CD4-positive, CD25-positive, alpha-beta regulatory T cell (primary cell): ENCODE measurements around the gene ATIC. TPM values are rescaled to one million over a fixed set of nuclear protein-coding genes. Genes with fewer than 3 reads are reported as not detected.
A peak's percentile ranks its signal among the peaks of the same experiment; 100 is the strongest.

Experiments used
- ATAC-seq, 2 donors: fragments of 150-1000 bp; cut with Tn5 transposase; one replicate each; pipeline ENCODE4 v1.10.0; 2021; ENCODE audit warnings: low read depth in 2 of 2, moderate number of reproducible peaks in 2 of 2, moderate library complexity in 1 of 2
- DNase-seq, 3 donors: peaks; one replicate each; pipeline versions ENCODE4 v3.0.0 to v3.0.0-alpha.2; 2012 to 2022; ENCODE audit warnings: mixed read lengths in 1 of 3
- H3K27ac ChIP-seq: one replicate; pipeline ENCODE4 v1.7.0; 2013; ENCODE audit warnings: mild to moderate bottlenecking, low read length; ENCODE audit not compliant: insufficient read depth, poor library complexity, severe bottlenecking
- H3K27me3 ChIP-seq: one replicate; pipeline ENCODE4 v1.7.0; 2013; ENCODE audit warnings: low read length; ENCODE audit not compliant: control insufficient read depth, insufficient read depth
- H3K36me3 ChIP-seq: one replicate; pipeline ENCODE4 v1.7.0; 2013; ENCODE audit warnings: mild to moderate bottlenecking, low read length, moderate library complexity; ENCODE audit not compliant: control insufficient read depth, insufficient read depth
- H3K4me1 ChIP-seq: 2 replicates; pipeline ENCODE4 v1.7.0; 2013; ENCODE audit warnings: mild to moderate bottlenecking, low read length; ENCODE audit not compliant: insufficient read depth, control insufficient read depth, poor library complexity, severe bottlenecking
- H3K4me3 ChIP-seq: one replicate; pipeline ENCODE4 v1.7.0; 2013; ENCODE audit warnings: low read depth, mild to moderate bottlenecking, low read length, moderate library complexity
- H3K9me3 ChIP-seq, 2 experiments: 1 replicate in 1 of 2; 2 replicates in 1 of 2; pipeline ENCODE4 v1.7.0; 2013; ENCODE audit warnings: low read length in 2 of 2, mild to moderate bottlenecking in 1 of 2, moderate library complexity in 1 of 2; ENCODE audit not compliant: control insufficient read depth in 2 of 2
- H3K27ac Mint-ChIP-seq, 3 donors: one replicate each; pipeline ENCODE4 v1.8.0; 2020 to 2022; ENCODE audit warnings: mild to moderate bottlenecking in 3 of 3, mixed read lengths in 3 of 3, moderate library complexity in 2 of 3
- H3K27me3 Mint-ChIP-seq: one replicate; pipeline ENCODE4 v1.8.0; 2022; ENCODE audit warnings: mild to moderate bottlenecking, mixed read lengths
- H3K36me3 Mint-ChIP-seq: one replicate; pipeline ENCODE4 v1.8.0; 2020; ENCODE audit warnings: mixed read lengths
- H3K4me1 Mint-ChIP-seq, 4 donors: one replicate each; pipeline ENCODE4 v1.8.0; 2020 to 2022; ENCODE audit warnings: mixed read lengths in 4 of 4, mild to moderate bottlenecking in 1 of 4
- H3K4me3 Mint-ChIP-seq, 4 donors: one replicate each; pipeline ENCODE4 v1.8.0; 2020 to 2022; ENCODE audit warnings: mild to moderate bottlenecking in 4 of 4, mixed read lengths in 4 of 4, moderate library complexity in 3 of 4
- H3K9me3 Mint-ChIP-seq, 7 donors: one replicate each; pipeline ENCODE4 v1.8.0; 2020 to 2022; ENCODE audit warnings: mixed read lengths in 7 of 7, mild to moderate bottlenecking in 3 of 7, moderate library complexity in 2 of 7
- polyA plus RNA-seq, 4 donors: library from polyadenylated mRNA; unstranded; fragments of 300-500 nt; fragmentation: Illumina TruSeq; gene quantifications; one replicate each; pipeline ENCODE4 v1.2.3, GENCODE V29; 2021
- total RNA-seq: library from RNA; stranded (reverse); gene quantifications from one replicate; pipeline ENCODE4 v1.2.3, GENCODE V29; 2022

ATIC gene
- total and polyA plus RNA-seq, 5 donors from 2014 or later, result 48.8 to 165 (median 142) TPM

DNA sequence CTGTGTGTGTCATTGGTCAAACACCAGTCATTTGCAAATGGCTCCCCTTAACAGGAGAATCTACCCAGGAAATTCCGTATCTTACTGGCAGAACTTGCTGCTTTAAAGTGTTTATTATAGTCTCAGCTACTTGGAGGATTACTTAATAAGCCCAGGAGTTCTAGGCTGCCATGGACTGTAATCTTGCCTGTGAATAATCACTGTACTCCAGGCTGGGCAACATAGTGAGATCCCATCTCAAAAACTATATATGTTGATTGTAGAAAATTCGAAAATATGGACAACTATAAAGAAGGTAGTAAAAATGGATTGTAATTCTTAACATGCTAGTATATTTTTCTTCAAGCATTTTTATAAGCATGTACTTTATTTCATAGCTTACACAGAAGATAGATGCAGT, 4.5 kb downstream of the ATIC start:
- no peak for ATAC-seq
- H3K4me1 Mint-ChIP-seq, result peaks cover 32 to 69% (median 40%) of the 10 kb centered on the region in 4 donors
- peaks cover 0 to 1% (median 0%) of the 10 kb centered on the region in 7 donors for H3K9me3 Mint-ChIP-seq
- peaks cover 35% of the 10 kb centered on the region for H3K36me3 ChIP-seq
- H3K27me3 ChIP-seq, result no peaks in the 10 kb centered on the region
- H3K4me3 Mint-ChIP-seq, result peak overlapping the region in 3 of 4 donors; percentile 44 to 62 (median 53)
- no peak overlapping the region for H3K4me3 ChIP-seq
- peaks cover 13% of the 10 kb centered on the region for H3K4me1 ChIP-seq
- peaks cover 47% of the 10 kb centered on the region for H3K36me3 Mint-ChIP-seq
- no peaks in the 10 kb centered on the region for H3K27me3 Mint-ChIP-seq
- no peak overlapping the region for H3K27ac ChIP-seq
- DNase-seq, result no peak
- peak overlapping the region in 1 of 3 donors; percentile 41 for H3K27ac Mint-ChIP-seq
- H3K9me3 ChIP-seq, result no peaks in the 10 kb centered on the region

DNA sequence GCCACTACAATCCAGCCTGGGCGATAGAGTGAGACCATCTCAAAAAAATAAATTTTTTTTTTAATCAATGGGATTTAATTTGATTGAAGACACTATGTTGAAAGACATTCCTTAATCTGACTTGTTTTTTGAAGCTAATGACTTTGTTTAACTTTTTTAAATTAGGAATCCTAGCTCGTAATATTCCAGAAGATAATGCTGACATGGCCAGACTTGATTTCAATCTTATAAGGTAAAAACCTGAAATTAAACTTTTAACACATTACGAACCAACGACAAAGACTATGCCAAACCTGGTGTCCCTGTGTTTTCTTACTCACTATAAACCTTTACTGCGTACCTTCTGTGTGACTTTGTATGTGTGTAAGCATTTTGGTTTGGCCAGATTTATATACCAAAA, 7.6 kb downstream of the ATIC start:
- Histone ChIP-seq H3K9me3 (no peaks in the 10 kb centered on the region), H3K4me1 (no peaks in the 10 kb centered on the region), H3K27me3 (no peaks in the 10 kb centered on the region), H3K36me3 (peaks cover 42% of the 10 kb centered on the region), H3K4me3 (no peak overlapping the region), H3K27ac (no peak overlapping the region)
- Mint-ChIP-seq H3K36me3 (peaks cover 48% of the 10 kb centered on the region), H3K4me3 (no peak overlapping the region), H3K27me3 (no peaks in the 10 kb centered on the region), H3K4me1 (peaks cover 19 to 59% (median 35%) of the 10 kb centered on the region in 4 donors), H3K27ac (no peak overlapping the region), H3K9me3 (peaks cover 0 to 1% (median 0%) of the 10 kb centered on the region in 7 donors)
- DNase-seq (no peak), ATAC-seq (no peak)

DNA sequence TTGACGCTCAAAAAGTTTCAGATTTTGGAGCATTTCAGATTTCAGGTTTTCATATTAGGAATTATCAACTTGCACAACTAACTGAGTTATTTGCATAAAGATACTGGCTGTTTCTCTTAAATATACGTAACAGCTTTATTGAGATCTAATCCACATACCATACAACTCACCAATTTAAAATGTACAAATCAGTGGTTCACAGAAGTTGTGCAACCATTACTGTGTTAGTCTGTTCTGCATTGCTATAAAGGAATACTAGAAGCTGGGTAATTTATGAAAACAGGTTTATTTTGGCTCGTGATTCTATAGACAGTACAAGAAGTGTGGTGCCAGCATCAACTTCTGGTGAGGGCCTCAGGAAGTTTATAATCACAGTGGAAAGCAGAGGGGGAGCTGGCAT, 8.2 kb downstream of the ATIC start:
- Mint-ChIP-seq H3K4me1 (peaks cover 13 to 53% (median 32%) of the 10 kb centered on the region in 4 donors), H3K4me3 (no peak overlapping the region), H3K27me3 (no peaks in the 10 kb centered on the region), H3K36me3 (peaks cover 45% of the 10 kb centered on the region), H3K9me3 (peaks cover 0 to 1% (median 0%) of the 10 kb centered on the region in 7 donors), H3K27ac (peak overlapping the region; percentile 67 to 76 (median 73))
- DNase-seq (no peak), ATAC-seq (no peak)
- Histone ChIP-seq H3K4me3 (no peak overlapping the region), H3K4me1 (no peaks in the 10 kb centered on the region), H3K9me3 (no peaks in the 10 kb centered on the region), H3K27me3 (no peaks in the 10 kb centered on the region), H3K36me3 (peaks cover 45% of the 10 kb centered on the region), H3K27ac (no peak overlapping the region)

DNA sequence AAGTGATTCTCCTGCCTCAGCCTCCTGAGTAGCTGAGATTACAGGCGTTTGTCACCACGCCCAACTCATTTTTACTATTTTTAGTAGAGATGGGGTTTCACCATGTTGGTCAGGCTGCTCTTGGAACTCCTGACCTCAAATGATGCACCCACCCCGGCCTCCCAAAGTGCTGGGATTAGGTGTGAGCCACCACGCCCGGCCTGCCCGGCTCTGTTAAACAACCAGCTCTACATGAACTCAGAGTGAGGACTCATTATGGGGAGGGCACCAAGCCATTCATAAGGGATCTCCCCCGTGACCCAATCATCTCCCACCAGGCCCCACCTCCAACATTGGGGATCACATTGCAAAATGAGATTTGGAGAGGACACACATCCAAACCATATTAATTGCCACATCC, 8.8 kb downstream of the ATIC start:
- Mint-ChIP-seq H3K4me3 (peak overlapping the region in 1 of 4 donors; percentile 36), H3K4me1 (peaks cover 12 to 47% (median 32%) of the 10 kb centered on the region in 4 donors), H3K9me3 (peaks cover 0 to 1% (median 0%) of the 10 kb centered on the region in 7 donors), H3K27ac (peak overlapping the region in 2 of 3 donors; percentile 44 to 76), H3K36me3 (peaks cover 45% of the 10 kb centered on the region), H3K27me3 (no peaks in the 10 kb centered on the region)
- ATAC-seq (no peak), DNase-seq (no peak)
- Histone ChIP-seq H3K27me3 (no peaks in the 10 kb centered on the region), H3K4me1 (no peaks in the 10 kb centered on the region), H3K36me3 (peaks cover 48% of the 10 kb centered on the region), H3K4me3 (no peak overlapping the region), H3K9me3 (no peaks in the 10 kb centered on the region), H3K27ac (no peak overlapping the region)

DNA sequence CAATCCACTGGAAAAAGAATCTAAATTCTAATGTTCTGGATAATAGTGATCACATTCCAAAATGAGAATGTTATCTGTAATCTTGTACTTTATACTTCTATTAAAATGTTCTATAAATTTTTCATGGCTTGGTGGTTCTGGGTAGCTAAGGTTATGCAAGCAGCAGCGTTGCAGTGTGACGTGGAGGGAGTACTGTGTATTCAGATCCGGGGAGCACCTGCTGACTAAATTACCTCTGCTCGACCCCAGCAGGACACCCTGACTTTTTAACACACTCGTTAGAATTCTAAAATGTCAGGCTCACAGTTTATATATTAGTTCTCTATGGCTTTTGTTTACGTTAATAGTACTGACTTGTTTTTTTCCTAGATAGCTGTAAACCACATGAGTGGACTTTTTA, 13.0 kb downstream of the ATIC start:
- no peaks in the 10 kb centered on the region for H3K27me3 Mint-ChIP-seq
- no peaks in the 10 kb centered on the region for H3K27me3 ChIP-seq
- peaks cover 49% of the 10 kb centered on the region for H3K36me3 Mint-ChIP-seq
- DNase-seq (no peak), ATAC-seq (no peak)
- H3K4me1 ChIP-seq, result no peaks in the 10 kb centered on the region
- H3K27ac ChIP-seq, result no peak overlapping the region
- no peak overlapping the region for H3K4me3 Mint-ChIP-seq
- peak overlapping the region in 1 of 3 donors; percentile 83 for H3K27ac Mint-ChIP-seq
- peaks cover 4 to 41% (median 24%) of the 10 kb centered on the region in 4 donors for H3K4me1 Mint-ChIP-seq
- no peaks in the 10 kb centered on the region for H3K9me3 Mint-ChIP-seq
- no peak overlapping the region for H3K4me3 ChIP-seq
- H3K36me3 ChIP-seq, result peaks cover 64% of the 10 kb centered on the region
- H3K9me3 ChIP-seq, result no peaks in the 10 kb centered on the region

DNA sequence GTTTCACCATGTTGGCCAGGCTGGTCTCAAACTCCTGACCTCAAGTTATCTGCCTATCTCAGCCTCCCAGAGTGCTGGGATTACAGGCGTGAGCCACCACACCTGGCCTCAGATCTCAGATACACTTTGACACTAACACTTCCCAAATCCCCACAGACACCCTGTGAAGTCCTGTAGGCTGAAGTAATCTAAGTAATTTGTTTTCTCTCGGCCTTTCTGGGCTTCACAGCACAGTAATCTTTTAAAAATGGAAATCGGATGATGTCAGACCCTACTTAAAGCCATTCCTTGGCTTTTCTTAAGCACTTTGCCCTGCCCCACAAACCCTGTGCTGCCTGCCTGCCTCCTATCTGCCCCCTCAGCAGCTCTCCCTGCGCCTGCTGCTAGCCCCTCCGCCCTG, 16.2 kb downstream of the ATIC start:
- no peak overlapping the region for H3K4me3 Mint-ChIP-seq
- H3K36me3 Mint-ChIP-seq, result peaks cover 59% of the 10 kb centered on the region
- Histone ChIP-seq H3K9me3 (no peaks in the 10 kb centered on the region), H3K27me3 (no peaks in the 10 kb centered on the region), H3K27ac (no peak overlapping the region), H3K4me3 (no peak overlapping the region), H3K36me3 (peaks cover 64% of the 10 kb centered on the region), H3K4me1 (no peaks in the 10 kb centered on the region)
- H3K9me3 Mint-ChIP-seq, result no peaks in the 10 kb centered on the region
- H3K4me1 Mint-ChIP-seq, result peaks cover 4 to 37% (median 17%) of the 10 kb centered on the region in 4 donors
- DNase-seq (no peak), ATAC-seq (no peak)
- H3K27me3 Mint-ChIP-seq, result no peaks in the 10 kb centered on the region
- H3K27ac Mint-ChIP-seq, result peak overlapping the region in 2 of 3 donors; percentile 45 to 62

DNA sequence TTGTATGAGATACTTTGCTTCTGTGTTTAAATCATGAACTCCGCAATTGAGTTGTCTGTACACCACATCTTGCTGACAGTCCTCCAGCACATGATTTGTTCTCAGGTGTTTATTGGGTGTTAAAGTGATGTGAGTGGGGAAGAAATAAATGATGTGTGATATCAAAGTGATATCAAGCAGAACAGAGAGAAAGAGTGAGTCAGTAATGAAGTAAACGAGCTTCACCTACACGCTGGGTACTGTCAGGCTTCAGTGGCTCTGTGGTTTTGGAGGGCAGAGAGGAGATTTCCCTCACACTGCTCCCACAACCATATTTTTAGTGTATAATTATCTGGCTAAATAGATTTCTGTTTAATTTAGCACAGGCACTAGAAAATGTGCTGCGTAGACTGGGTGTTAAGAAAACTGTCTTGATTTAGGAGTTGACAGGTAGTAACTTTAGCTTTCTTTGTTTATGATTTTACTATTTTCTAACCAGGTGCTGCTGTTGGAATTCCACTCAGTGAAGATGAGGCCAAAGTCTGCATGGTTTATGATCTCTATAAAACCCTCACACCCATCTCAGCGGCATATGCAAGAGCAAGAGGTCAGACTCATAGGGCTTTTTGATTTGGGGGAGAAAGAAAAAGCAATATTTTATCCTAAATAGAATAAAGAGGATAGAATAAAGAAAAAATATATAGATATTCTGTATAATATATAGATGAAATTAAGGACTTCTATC, 21.2 kb downstream of the ATIC start:
- peak overlapping the region in 1 of 3 donors; percentile 49 for H3K27ac Mint-ChIP-seq

More for the DNA sequence above, 21.2 kb downstream of the ATIC start:
- no peaks in the 10 kb centered on the region for H3K9me3 Mint-ChIP-seq
- Histone ChIP-seq H3K27me3 (no peaks in the 10 kb centered on the region), H3K27ac (no peak overlapping the region), H3K4me1 (no peaks in the 10 kb centered on the region), H3K4me3 (no peak overlapping the region), H3K36me3 (peaks cover 78% of the 10 kb centered on the region), H3K9me3 (no peaks in the 10 kb centered on the region)
- no peak overlapping the region for H3K4me3 Mint-ChIP-seq
- DNase-seq (no peak), ATAC-seq (no peak)
- peaks cover 54% of the 10 kb centered on the region for H3K36me3 Mint-ChIP-seq
- H3K4me1 Mint-ChIP-seq, result peaks cover 0 to 16% (median 10%) of the 10 kb centered on the region in 4 donors
- H3K27me3 Mint-ChIP-seq, result no peaks in the 10 kb centered on the region
